GM12878 (cell line): ENCODE measurements around the gene SEPTIN1. TPM values are rescaled to one million over a fixed set of nuclear protein-coding genes. Genes with fewer than 3 reads are reported as not detected.

Source experiments
- ATAC-seq: fragments of 200-7000 bp; cut with Tn5 transposase; 3 replicates; pipeline ENCODE4 v1.9.1; 2020; ENCODE audit warnings: mild to moderate bottlenecking, moderate library complexity
- BruUV-seq: library from RNA; stranded (reverse); fragments of 400-500 nt; replicated peaks from 2 replicates; lab custom pipeline; 2021; lab: Mats Ljungman, UMichigan
- CTCF ChIA-PET: fragments of 300-600 bp; sonication (Branson Sonifier 250); formaldehyde crosslinking; extraction: SDS; loops from one replicate; lab custom pipeline; 2021; ENCODE audit warnings: inconsistent platforms; lab: Yijun Ruan, JAX
- POLR2A ChIA-PET: fragments of 350-600 bp; formaldehyde crosslinking; extraction: SDS; loops from one replicate; lab custom pipeline; 2021; ENCODE audit warnings: inconsistent platforms; lab: Charles Lee
- RAD21 ChIA-PET: fragments of 300-600 bp; sonication (Branson Sonifier 250); formaldehyde crosslinking; loops from one replicate; lab custom pipeline; 2023; ENCODE audit warnings: antibody characterized with exemption; ENCODE audit not compliant: unreplicated experiment; lab: Charles Lee
- SMC1A ChIA-PET: fragments of 300-600 bp; sonication (Branson Sonifier 250); formaldehyde crosslinking; loops from one replicate; lab custom pipeline; 2023; ENCODE audit not compliant: unreplicated experiment, uncharacterized antibody; lab: Charles Lee
- DNase-seq: peaks from one replicate; pipeline ENCODE4 v3.0.0-alpha.2; 2011; ENCODE audit warnings: low read depth, low spot score
- FAIRE-seq: peaks from 3 replicates; lab custom pipeline; 2011; peaks lifted over from hg19 to GRCh38; lab: Jason Lieb, UNC
- H2AFZ ChIP-seq: 2 replicates; pipeline ENCODE4 v1.6.0; 2011; ENCODE audit warnings: low read depth, low read length, control low read depth; ENCODE audit not compliant: control insufficient read depth
- H3K27ac ChIP-seq: 2 replicates; pipeline ENCODE4 v1.5.1; 2011; ENCODE audit warnings: control low read depth; ENCODE audit not compliant: control insufficient read depth, insufficient read depth
- H3K27me3 ChIP-seq, 2 experiments: replicated peaks in 1 of 2; 2 replicates each; pipeline versions ENCODE4 v1.6.0 to v1.6.1; 2011; ENCODE audit warnings: low read length in 1 of 2; ENCODE audit not compliant: control insufficient read depth in 2 of 2, insufficient read depth in 2 of 2
- H3K36me3 ChIP-seq, 2 experiments: 2 replicates each; pipeline ENCODE4 v1.5.1; 2011; ENCODE audit warnings: low read length in 1 of 2; ENCODE audit not compliant: control insufficient read depth in 2 of 2, insufficient read depth in 2 of 2
- H3K4me1 ChIP-seq: 2 replicates; pipeline ENCODE4 v1.6.1; 2011; ENCODE audit warnings: mild to moderate bottlenecking, low read length, moderate library complexity, mixed read lengths; ENCODE audit not compliant: control insufficient read depth, insufficient read depth
- H3K4me2 ChIP-seq: 2 replicates; pipeline ENCODE4 v1.6.0; 2011; ENCODE audit warnings: control low read depth; ENCODE audit not compliant: control insufficient read depth, insufficient read depth
- H3K4me3 ChIP-seq: fragments of 200-600 bp; sonication (generic); 2 replicates; pipeline ENCODE4 v1.5.1; 2016
- H3K79me2 ChIP-seq: 2 replicates; pipeline ENCODE4 v1.6.0; 2011; ENCODE audit warnings: low read length; ENCODE audit not compliant: control insufficient read depth, insufficient read depth
- H3K9ac ChIP-seq: 2 replicates; pipeline ENCODE4 v1.8.0; 2011; ENCODE audit warnings: low read length, control low read depth, mixed read lengths; ENCODE audit not compliant: control insufficient read depth, insufficient read depth
- H3K9me3 ChIP-seq: replicated peaks from 3 replicates; pipeline ENCODE4 v1.5.1; 2011; ENCODE audit warnings: mild to moderate bottlenecking, low read length; ENCODE audit not compliant: control insufficient read depth, insufficient read depth
- H4K20me1 ChIP-seq: 2 replicates; pipeline ENCODE4 v1.6.0; 2011; ENCODE audit not compliant: control insufficient read depth, insufficient read depth
- BHLHE40 ChIP-seq, 2 experiments: fragments of 450-650 bp in 1 of 2; IDR thresholded peaks; 2 replicates each; pipeline ENCODE4 v1.6.1; 2011 to 2017; ENCODE audit warnings: low read depth in 2 of 2, borderline replicate concordance in 1 of 2, improper control_type of control experiment in 1 of 2, low read length in 1 of 2, mild to moderate bottlenecking in 1 of 2
- BRCA1 ChIP-seq: IDR thresholded peaks from 2 replicates; pipeline ENCODE4 v1.6.1; 2011; ENCODE audit warnings: low read depth, low read length, improper control_type of control experiment
- CBFB ChIP-seq: IDR thresholded peaks from 2 replicates; pipeline ENCODE4 v1.6.1; 2016; ENCODE audit warnings: antibody characterized with exemption, low read depth
- CBX5 ChIP-seq: sonication (generic); IDR thresholded peaks from 2 replicates; pipeline ENCODE4 v1.6.1; 2016; ENCODE audit warnings: low read depth, moderate library complexity, mild to moderate bottlenecking, inconsistent platforms
- CHD4 ChIP-seq: fragments of 200-600 bp; sonication (generic); IDR thresholded peaks from 2 replicates; pipeline ENCODE4 v1.6.1; 2016; ENCODE audit warnings: mild to moderate bottlenecking
- CREM ChIP-seq: IDR thresholded peaks from 2 replicates; pipeline ENCODE4 v1.6.1; 2014; ENCODE audit warnings: antibody characterized with exemption, low read depth
- EP300 ChIP-seq, 2 experiments: fragments of 150-350 bp in 1 of 2; IDR thresholded peaks; 2 replicates each; pipeline ENCODE4 v1.6.1; 2011 to 2012; ENCODE audit warnings: low read depth in 2 of 2, low read length in 2 of 2, borderline replicate concordance in 1 of 2, improper control_type of control experiment in 1 of 2, inconsistent platforms in 1 of 2; ENCODE audit not compliant: control insufficient read depth in 1 of 2
- FOXM1 ChIP-seq: IDR thresholded peaks from 2 replicates; pipeline ENCODE4 v1.6.1; 2012; ENCODE audit warnings: low read depth, mild to moderate bottlenecking, inconsistent platforms, low read length, moderate library complexity
- PAX5 ChIP-seq: IDR thresholded peaks from 2 replicates; pipeline ENCODE4 v1.6.1; 2011; ENCODE audit warnings: low read depth, low read length, borderline replicate concordance
- POLR2AphosphoS5 ChIP-seq: IDR thresholded peaks from 2 replicates; pipeline ENCODE4 v1.6.1; 2011; ENCODE audit warnings: mild to moderate bottlenecking, low read length, inconsistent platforms
- POU2F2 ChIP-seq: IDR thresholded peaks from 3 replicates; pipeline ENCODE4 v1.6.1; 2011; ENCODE audit warnings: low read depth, mild to moderate bottlenecking, low read length, borderline replicate concordance
- RAD21 ChIP-seq: IDR thresholded peaks from 2 replicates; pipeline ENCODE4 v1.6.1; 2011; ENCODE audit warnings: mild to moderate bottlenecking, low read depth, low read length, moderate library complexity; ENCODE audit not compliant: insufficient read depth
- RAD51 ChIP-seq: fragments of 450-650 bp; IDR thresholded peaks from 2 replicates; pipeline ENCODE4 v1.6.1; 2016; ENCODE audit warnings: moderate library complexity, mild to moderate bottlenecking, inconsistent platforms
- SKIL ChIP-seq: fragments of 450-650 bp; IDR thresholded peaks from 2 replicates; pipeline ENCODE4 v1.6.1; 2017; ENCODE audit warnings: mild to moderate bottlenecking, low read depth, inconsistent platforms; ENCODE audit not compliant: poor library complexity, severe bottlenecking
- STAT1 ChIP-seq: fragments of 450-650 bp; conservative IDR thresholded peaks from 2 replicates; pipeline ENCODE4 v1.6.1; 2014; ENCODE audit warnings: antibody characterized with exemption, mild to moderate bottlenecking
- WGBS: methylation state at CpG from one replicate; pipeline ENCODE4 v1.1.6; 2016; ENCODE audit warnings: low lambda C conversion rate; ENCODE audit not compliant: insufficient replicate concordance, insufficient coverage; ENCODE audit errors: missing lambda C conversion rate; 5-methylcytosine and 5-hydroxymethylcytosine counted together
- in situ Hi-C: fragments of 300-500 bp; cut with MboI; formaldehyde crosslinking; loops from 9 replicates; pipeline ENCODE4 v1.14.3; 2018; ENCODE audit warnings: mixed read lengths
- intact Hi-C: fragments of 100-400 bp; cut with micrococcal nuclease; formaldehyde crosslinking; loops from one replicate; pipeline ENCODE4 v1.14.2; 2022; ENCODE audit not compliant: unreplicated experiment
- polyA plus RNA-seq, 11 experiments: library from polyadenylated mRNA; depleted of rRNA in 4 of 11; unstranded in 6 of 11; stranded (reverse) in 5 of 11; fragments of >200 nt; fragmentation: Nextera tagmentation in 4 of 11; fragmentation: Illumina TruSeq in 1 of 11; extraction: Ambion mirVana in 4 of 11; extraction: Trizol in 1 of 11; gene quantifications; 1 replicate in 1 of 11; 2 replicates in 10 of 11; pipeline versions ENCODE4 v1.2.1 to v1.2.3, GENCODE V29; 2011 to 2016; ENCODE audit warnings: inconsistent platforms in 2 of 11, missing spikeins in 2 of 11, low read depth in 1 of 11
- total RNA-seq, 4 experiments: library from RNA; depleted of rRNA in 3 of 4; stranded (reverse); fragments of >200 nt in 3 of 4; fragmentation: Illumina TruSeq in 1 of 4; extraction: Trizol in 1 of 4; gene quantifications; 2 replicates each; pipeline versions ENCODE4 v1.2.1 to v1.2.3, GENCODE V29; 2013 to 2021
- TF ChIP-seq, protein P1 (sequence below): IDR thresholded peaks from 2 replicates; pipeline ENCODE4 v1.6.1; 2011; ENCODE audit warnings: mild to moderate bottlenecking, low read depth, low read length, moderate library complexity; ENCODE audit not compliant: insufficient replicate concordance
- TF ChIP-seq, protein P2 (sequence below): fragments of 450-650 bp; IDR thresholded peaks from 2 replicates; pipeline ENCODE4 v1.6.1; 2016; ENCODE audit warnings: mild to moderate bottlenecking, moderate library complexity, borderline replicate concordance

SEPTIN1 gene
- total and polyA plus RNA-seq, 10 of the 15 experiments (the other 5 are each of a cell fraction or from before 2014, with no cell fraction given): 2.8 to 153 (median 94.1) TPM

- no peak overlapping the region for H3K9ac ChIP-seq
- CTCF ChIA-PET: interaction anchor here (1.0 to 2.1 kb wide), 4 partner anchors 119 to 213 kb away, joined by 3 to 8 read pairs (median 3); no protein-coding TSS in a partner anchor
- H3K27ac ChIP-seq: no peak overlapping the region
- H3K36me3 ChIP-seq: peaks cover 1 to 4% of the 10 kb centered on the region in 2 experiments; a peak in 2 of 4 replicates
- in situ Hi-C loops (no loop called here), intact Hi-C loops (no loop called here)
- no peaks in the 10 kb centered on the region for H4K20me1 ChIP-seq
- SMC1A ChIA-PET: interaction anchor here (0.7 to 0.9 kb wide), 2 partner anchors 35 to 193 kb away, joined by 3 read pairs; no protein-coding TSS in a partner anchor
- RAD21 ChIA-PET: interaction anchor here (0.7 kb wide), 1 partner anchor 14 kb away, joined by 3 read pairs; the partner anchor contains the start of gene DCTPP1
- 100% methylated on average over 4 of the region's 4 CpGs for WGBS
- FAIRE-seq: no peak
- H3K4me2 ChIP-seq: no peak overlapping the region
- no peak overlapping the region for H2AFZ ChIP-seq
- H3K27me3 ChIP-seq: no peaks in the 10 kb centered on the region
- BruUV-seq: no TSS peak
- POLR2A ChIA-PET: interaction anchor here (1.3 to 2.0 kb wide), 3 partner anchors 10 to 325 kb away, joined by 4 to 7 read pairs (median 4); partner anchors contain the start of genes TBC1D10B, TBX6 and ZNF771
- H3K9me3 ChIP-seq: no peaks in the 10 kb centered on the region
- no peaks in the 10 kb centered on the region for H3K79me2 ChIP-seq
- DNase-seq: no peak
- H3K4me1 ChIP-seq: peaks cover 8% of the 10 kb centered on the region
- H3K4me3 ChIP-seq: no peak overlapping the region
- no peak for ATAC-seq
- TF ChIP-seq CBX5 (no peak), POU2F2 (no peak), STAT1 (no peak), FOXM1 (no peak), CBFB (no peak), CHD4 (no peak), RAD51 (no peak), POLR2AphosphoS5 (no peak), RAD21 (no peak), SKIL (no peak), PAX5 (no peak), BRCA1 (no peak), EP300 (IDR thresholded peaks at IDR 0.05; ENCODE audit: borderline replicate concordance in 1 of 2, control insufficient read depth in 1 of 2, low read depth in 2 of 2, low read length in 2 of 2) (no peak), CREM (no peak), BHLHE40 (IDR thresholded peaks at IDR 0.05; ENCODE audit: borderline replicate concordance in 1 of 2, low read depth in 2 of 2, low read length in 1 of 2) (no peak)
- TF ChIP-seq, protein P1, sequence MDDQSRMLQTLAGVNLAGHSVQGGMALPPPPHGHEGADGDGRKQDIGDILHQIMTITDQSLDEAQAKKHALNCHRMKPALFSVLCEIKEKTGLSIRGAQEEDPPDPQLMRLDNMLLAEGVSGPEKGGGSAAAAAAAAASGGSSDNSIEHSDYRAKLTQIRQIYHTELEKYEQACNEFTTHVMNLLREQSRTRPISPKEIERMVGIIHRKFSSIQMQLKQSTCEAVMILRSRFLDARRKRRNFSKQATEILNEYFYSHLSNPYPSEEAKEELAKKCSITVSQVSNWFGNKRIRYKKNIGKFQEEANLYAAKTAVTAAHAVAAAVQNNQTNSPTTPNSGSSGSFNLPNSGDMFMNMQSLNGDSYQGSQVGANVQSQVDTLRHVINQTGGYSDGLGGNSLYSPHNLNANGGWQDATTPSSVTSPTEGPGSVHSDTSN: no peak
- TF ChIP-seq, protein P2, sequence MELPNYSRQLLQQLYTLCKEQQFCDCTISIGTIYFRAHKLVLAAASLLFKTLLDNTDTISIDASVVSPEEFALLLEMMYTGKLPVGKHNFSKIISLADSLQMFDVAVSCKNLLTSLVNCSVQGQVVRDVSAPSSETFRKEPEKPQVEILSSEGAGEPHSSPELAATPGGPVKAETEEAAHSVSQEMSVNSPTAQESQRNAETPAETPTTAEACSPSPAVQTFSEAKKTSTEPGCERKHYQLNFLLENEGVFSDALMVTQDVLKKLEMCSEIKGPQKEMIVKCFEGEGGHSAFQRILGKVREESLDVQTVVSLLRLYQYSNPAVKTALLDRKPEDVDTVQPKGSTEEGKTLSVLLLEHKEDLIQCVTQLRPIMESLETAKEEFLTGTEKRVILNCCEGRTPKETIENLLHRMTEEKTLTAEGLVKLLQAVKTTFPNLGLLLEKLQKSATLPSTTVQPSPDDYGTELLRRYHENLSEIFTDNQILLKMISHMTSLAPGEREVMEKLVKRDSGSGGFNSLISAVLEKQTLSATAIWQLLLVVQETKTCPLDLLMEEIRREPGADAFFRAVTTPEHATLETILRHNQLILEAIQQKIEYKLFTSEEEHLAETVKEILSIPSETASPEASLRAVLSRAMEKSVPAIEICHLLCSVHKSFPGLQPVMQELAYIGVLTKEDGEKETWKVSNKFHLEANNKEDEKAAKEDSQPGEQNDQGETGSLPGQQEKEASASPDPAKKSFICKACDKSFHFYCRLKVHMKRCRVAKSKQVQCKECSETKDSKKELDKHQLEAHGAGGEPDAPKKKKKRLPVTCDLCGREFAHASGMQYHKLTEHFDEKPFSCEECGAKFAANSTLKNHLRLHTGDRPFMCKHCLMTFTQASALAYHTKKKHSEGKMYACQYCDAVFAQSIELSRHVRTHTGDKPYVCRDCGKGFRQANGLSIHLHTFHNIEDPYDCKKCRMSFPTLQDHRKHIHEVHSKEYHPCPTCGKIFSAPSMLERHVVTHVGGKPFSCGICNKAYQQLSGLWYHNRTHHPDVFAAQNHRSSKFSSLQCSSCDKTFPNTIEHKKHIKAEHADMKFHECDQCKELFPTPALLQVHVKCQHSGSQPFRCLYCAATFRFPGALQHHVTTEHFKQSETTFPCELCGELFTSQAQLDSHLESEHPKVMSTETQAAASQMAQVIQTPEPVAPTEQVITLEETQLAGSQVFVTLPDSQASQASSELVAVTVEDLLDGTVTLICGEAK: no peak
Observed at GRCh38 chr16:30416047-30416603, 33.8 kb upstream of the SEPTIN1 start.
